ENCODE measurements around the gene RBM19.

GRCh38 chr12:113858841-113859386 is 107.2 kb downstream of the RBM19 start:
- TF ChIP-seq, protein P1, sequence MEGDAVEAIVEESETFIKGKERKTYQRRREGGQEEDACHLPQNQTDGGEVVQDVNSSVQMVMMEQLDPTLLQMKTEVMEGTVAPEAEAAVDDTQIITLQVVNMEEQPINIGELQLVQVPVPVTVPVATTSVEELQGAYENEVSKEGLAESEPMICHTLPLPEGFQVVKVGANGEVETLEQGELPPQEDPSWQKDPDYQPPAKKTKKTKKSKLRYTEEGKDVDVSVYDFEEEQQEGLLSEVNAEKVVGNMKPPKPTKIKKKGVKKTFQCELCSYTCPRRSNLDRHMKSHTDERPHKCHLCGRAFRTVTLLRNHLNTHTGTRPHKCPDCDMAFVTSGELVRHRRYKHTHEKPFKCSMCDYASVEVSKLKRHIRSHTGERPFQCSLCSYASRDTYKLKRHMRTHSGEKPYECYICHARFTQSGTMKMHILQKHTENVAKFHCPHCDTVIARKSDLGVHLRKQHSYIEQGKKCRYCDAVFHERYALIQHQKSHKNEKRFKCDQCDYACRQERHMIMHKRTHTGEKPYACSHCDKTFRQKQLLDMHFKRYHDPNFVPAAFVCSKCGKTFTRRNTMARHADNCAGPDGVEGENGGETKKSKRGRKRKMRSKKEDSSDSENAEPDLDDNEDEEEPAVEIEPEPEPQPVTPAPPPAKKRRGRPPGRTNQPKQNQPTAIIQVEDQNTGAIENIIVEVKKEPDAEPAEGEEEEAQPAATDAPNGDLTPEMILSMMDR (IDR thresholded peaks at IDR 0.05; ENCODE audit: low read length): no peak
- TF ChIP-seq EZH2phosphoT487 (IDR thresholded peaks at IDR 0.05; ENCODE audit: low read length): no peak
